ENCODE results near the gene SAMD15. TPM values are rescaled to one million over a fixed set of nuclear protein-coding genes. Genes with fewer than 3 reads are reported as not detected.
A peak's percentile ranks its signal among the peaks of the same experiment; 100 is the strongest.

The SAMD15 gene
- total and polyA plus RNA-seq, 7 experiments from 2014 or later = 0.27 to 0.46 (median 0.42) TPM; not detected in 4

DNA sequence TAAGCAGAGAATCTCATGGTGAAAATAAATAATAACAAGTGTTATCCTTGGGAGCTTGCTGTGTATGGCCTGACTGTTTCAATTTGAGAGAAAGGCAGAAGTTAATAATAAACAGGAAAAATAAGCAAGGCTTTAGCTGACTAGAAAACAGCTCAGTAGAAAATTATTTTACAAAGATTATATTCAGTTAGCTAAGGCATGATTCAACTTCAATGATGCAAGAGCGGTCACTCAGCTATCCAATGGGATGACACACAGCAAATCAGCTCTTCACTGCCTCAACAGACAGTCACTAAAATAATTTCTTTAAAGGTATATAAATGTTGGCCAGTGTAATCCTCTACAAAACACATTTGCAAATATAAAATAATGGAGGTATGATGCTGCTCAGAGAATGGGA, 37.8 kb upstream of the SAMD15 start:
- Mint-ChIP-seq H3K9me3 (no peaks in the 10 kb centered on the region), H3K27ac (no peak overlapping the region), H3K4me1 (peaks cover 0 to 15% (median 0%) of the 10 kb centered on the region in 7 donors), H3K36me3 (peaks cover 12 to 57% (median 18%) of the 10 kb centered on the region in 5 donors), H3K4me3 (no peak overlapping the region), H3K27me3 (no peaks in the 10 kb centered on the region)
- no peak for ATAC-seq
- Histone ChIP-seq H3K36me3 (ENCODE audit: control insufficient read depth in 2 of 3, insufficient read depth in 3 of 3, low read length in 3 of 3) (peaks cover 0 to 44% (median 5%) of the 10 kb centered on the region in 3 experiments), H3K27ac (ENCODE audit: low read depth, low read length) (no peak overlapping the region), H3K4me3 (ENCODE audit: low read length) (no peak overlapping the region), H3K9me3 (ENCODE audit: control insufficient read depth in 2 of 3, low read length in 3 of 3) (no peaks in the 10 kb centered on the region), H3K4me1 (ENCODE audit: control insufficient read depth in 2 of 2, insufficient read depth in 2 of 2, low read length in 2 of 2) (no peaks in the 10 kb centered on the region), H3K27me3 (ENCODE audit: control insufficient read depth in 2 of 2, insufficient read depth in 2 of 2, low read length in 2 of 2) (no peaks in the 10 kb centered on the region)
- intact Hi-C loops (cut with micrococcal nuclease) = no loop called here
- DNase-seq = no peak
- ChIA-PET CTCF (no interaction called here), POLR2A (no interaction called here)

GRCh38 chr14:77340389-77340788, 36.8 kb upstream of the SAMD15 start:
- DNase-seq (no peak), ATAC-seq (no peak)
- Histone ChIP-seq H3K4me3 (ENCODE audit: low read length) (no peak overlapping the region), H3K36me3 (ENCODE audit: control insufficient read depth in 2 of 3, insufficient read depth in 3 of 3, low read length in 3 of 3) (peaks cover 0 to 44% (median 5%) of the 10 kb centered on the region in 3 experiments), H3K4me1 (ENCODE audit: control insufficient read depth in 2 of 2, insufficient read depth in 2 of 2, low read length in 2 of 2) (no peaks in the 10 kb centered on the region), H3K9me3 (ENCODE audit: control insufficient read depth in 2 of 3, low read length in 3 of 3) (no peaks in the 10 kb centered on the region), H3K27ac (ENCODE audit: low read depth, low read length) (no peak overlapping the region), H3K27me3 (ENCODE audit: control insufficient read depth in 2 of 2, insufficient read depth in 2 of 2, low read length in 2 of 2) (no peaks in the 10 kb centered on the region)
- POLR2A ChIA-PET = interaction anchor here (1.0 kb wide), 1 partner anchor 19 kb away, joined by 5 read pairs; the partner anchor contains the start of gene GSTZ1
- peaks cover 0 to 15% (median 0%) of the 10 kb centered on the region in 7 donors for H3K4me1 Mint-ChIP-seq
- H3K36me3 Mint-ChIP-seq = peaks cover 12 to 60% (median 18%) of the 10 kb centered on the region in 5 donors
- H3K9me3 Mint-ChIP-seq = no peaks in the 10 kb centered on the region
- H3K27me3 Mint-ChIP-seq = no peaks in the 10 kb centered on the region
- no peak overlapping the region for H3K27ac Mint-ChIP-seq
- CTCF ChIA-PET = interaction anchor here (0.7 kb wide), 1 partner anchor 31 kb away, joined by 8 read pairs; no protein-coding TSS in a partner anchor
- no peak overlapping the region for H3K4me3 Mint-ChIP-seq
- intact Hi-C loops (cut with micrococcal nuclease) = no loop called here

DNA sequence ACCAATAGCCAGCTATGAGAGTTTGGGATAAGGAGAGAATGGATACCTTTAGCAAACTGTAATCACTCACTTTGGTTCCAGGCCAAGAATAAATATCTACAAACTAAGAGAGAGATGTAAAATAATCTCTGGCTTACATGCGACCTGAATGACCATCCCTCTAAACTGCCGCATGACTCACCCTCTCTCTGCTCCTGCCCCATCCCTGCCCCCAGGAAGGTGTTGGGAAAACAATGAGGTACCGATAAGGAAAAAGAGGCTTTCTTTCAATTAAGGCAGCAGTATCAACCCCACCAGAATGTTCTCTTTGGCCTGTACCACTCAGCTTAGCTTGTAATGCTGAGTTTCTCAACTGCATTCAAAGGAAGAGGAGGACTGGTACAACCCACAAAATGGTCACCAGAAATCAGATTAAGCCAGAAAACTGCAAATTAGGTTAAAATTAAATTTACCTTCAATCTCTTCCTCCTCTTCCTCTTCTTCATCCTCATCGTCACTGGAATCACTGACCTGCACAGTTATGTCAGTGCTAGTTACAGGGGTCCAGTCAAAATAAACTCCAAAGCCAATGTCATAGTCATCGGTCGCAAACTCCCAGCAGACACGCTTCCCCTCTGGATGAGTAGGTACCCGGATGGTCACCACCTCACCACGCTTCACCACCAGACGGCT, 34.3 kb upstream of the SAMD15 start:
- peaks cover 0 to 44% (median 5%) of the 10 kb centered on the region in 3 experiments for H3K36me3 ChIP-seq (ENCODE audit: control insufficient read depth in 2 of 3, insufficient read depth in 3 of 3, low read length in 3 of 3)
- no peak overlapping the region for H3K4me3 ChIP-seq (ENCODE audit: low read length)
- no peak for DNase-seq
- ChIA-PET CTCF (no interaction called here), POLR2A (no interaction called here)
- no peak overlapping the region for H3K27ac ChIP-seq (ENCODE audit: low read depth, low read length)
- Mint-ChIP-seq H3K4me3 (no peak overlapping the region), H3K36me3 (peaks cover 12 to 61% (median 19%) of the 10 kb centered on the region in 5 donors), H3K4me1 (peaks cover 0 to 14% (median 0%) of the 10 kb centered on the region in 7 donors), H3K9me3 (no peaks in the 10 kb centered on the region), H3K27ac (peak overlapping the region in 1 of 9 donors; percentile 8), H3K27me3 (no peaks in the 10 kb centered on the region)
- no peaks in the 10 kb centered on the region for H3K4me1 ChIP-seq (ENCODE audit: control insufficient read depth in 2 of 2, insufficient read depth in 2 of 2, low read length in 2 of 2)
- intact Hi-C loops (cut with micrococcal nuclease) = no loop called here
- no peaks in the 10 kb centered on the region for H3K27me3 ChIP-seq (ENCODE audit: control insufficient read depth in 2 of 2, insufficient read depth in 2 of 2, low read length in 2 of 2)
- no peaks in the 10 kb centered on the region for H3K9me3 ChIP-seq (ENCODE audit: control insufficient read depth in 2 of 3, low read length in 3 of 3)
- no peak for ATAC-seq

DNA sequence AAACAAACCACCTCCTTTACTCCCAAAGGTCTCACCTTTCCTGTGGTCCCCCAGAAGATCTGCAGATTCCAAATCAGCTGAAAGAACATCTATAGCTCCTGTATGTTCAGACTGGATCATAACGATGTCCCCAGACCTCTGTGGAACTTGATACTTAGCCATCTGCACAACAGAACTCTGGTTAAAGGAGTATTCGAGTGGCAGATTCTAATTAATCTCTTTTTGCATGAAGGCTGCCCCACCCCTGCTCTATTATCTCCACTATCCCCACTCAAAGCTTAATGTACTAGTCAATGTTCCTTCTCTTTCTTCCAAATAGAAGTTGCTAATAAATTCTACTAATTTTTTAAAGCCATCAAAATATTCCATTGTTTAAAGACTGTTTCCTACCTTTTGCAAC, 33.5 kb upstream of the SAMD15 start:
- Histone ChIP-seq H3K4me3 (ENCODE audit: low read length) (no peak overlapping the region), H3K27me3 (ENCODE audit: control insufficient read depth in 2 of 2, insufficient read depth in 2 of 2, low read length in 2 of 2) (no peaks in the 10 kb centered on the region), H3K4me1 (ENCODE audit: control insufficient read depth in 2 of 2, insufficient read depth in 2 of 2, low read length in 2 of 2) (no peaks in the 10 kb centered on the region), H3K36me3 (ENCODE audit: control insufficient read depth in 2 of 3, insufficient read depth in 3 of 3, low read length in 3 of 3) (peaks cover 0 to 44% (median 5%) of the 10 kb centered on the region in 3 experiments), H3K27ac (ENCODE audit: low read depth, low read length) (no peak overlapping the region), H3K9me3 (ENCODE audit: control insufficient read depth in 2 of 3, low read length in 3 of 3) (no peaks in the 10 kb centered on the region)
- ATAC-seq (no peak), DNase-seq (no peak)
- Mint-ChIP-seq H3K4me3 (no peak overlapping the region), H3K27ac (peak overlapping the region in 1 of 9 donors; percentile 8), H3K9me3 (no peaks in the 10 kb centered on the region), H3K36me3 (peaks cover 12 to 61% (median 19%) of the 10 kb centered on the region in 5 donors), H3K27me3 (no peaks in the 10 kb centered on the region), H3K4me1 (peaks cover 0 to 7% (median 0%) of the 10 kb centered on the region in 7 donors)
- intact Hi-C loops (cut with micrococcal nuclease) = no loop called here
- ChIA-PET CTCF (interaction anchor here (0.5 kb wide), 1 partner anchor 1551 kb away, joined by 6 read pairs; no protein-coding TSS in a partner anchor), POLR2A (no interaction called here)

GRCh38 chr14:77344377-77344996, 32.7 kb upstream of the SAMD15 start:
- peaks cover 0 to 3% (median 0%) of the 10 kb centered on the region in 7 donors for H3K4me1 Mint-ChIP-seq
- H3K9me3 ChIP-seq (ENCODE audit: control insufficient read depth in 2 of 3, low read length in 3 of 3) = no peaks in the 10 kb centered on the region
- H3K4me3 ChIP-seq (ENCODE audit: low read length) = no peak overlapping the region
- CTCF ChIA-PET = interaction anchor here (0.5 kb wide), 1 partner anchor 1552 kb away, joined by 6 read pairs; no protein-coding TSS in a partner anchor
- peak overlapping the region in 1 of 9 donors; percentile 52 for H3K27ac Mint-ChIP-seq
- ATAC-seq (no peak), DNase-seq (no peak)
- H3K27ac ChIP-seq (ENCODE audit: low read depth, low read length) = no peak overlapping the region
- H3K27me3 ChIP-seq (ENCODE audit: control insufficient read depth in 2 of 2, insufficient read depth in 2 of 2, low read length in 2 of 2) = no peaks in the 10 kb centered on the region
- H3K36me3 ChIP-seq (ENCODE audit: control insufficient read depth in 2 of 3, insufficient read depth in 3 of 3, low read length in 3 of 3) = peaks cover 0 to 44% (median 5%) of the 10 kb centered on the region in 3 experiments
- POLR2A ChIA-PET = no interaction called here
- no peaks in the 10 kb centered on the region for H3K4me1 ChIP-seq (ENCODE audit: control insufficient read depth in 2 of 2, insufficient read depth in 2 of 2, low read length in 2 of 2)
- H3K9me3 Mint-ChIP-seq = no peaks in the 10 kb centered on the region
- peaks cover 13 to 64% (median 21%) of the 10 kb centered on the region in 5 donors for H3K36me3 Mint-ChIP-seq
- intact Hi-C loops (cut with micrococcal nuclease) = no loop called here
- H3K4me3 Mint-ChIP-seq = no peak overlapping the region
- H3K27me3 Mint-ChIP-seq = no peaks in the 10 kb centered on the region

DNA sequence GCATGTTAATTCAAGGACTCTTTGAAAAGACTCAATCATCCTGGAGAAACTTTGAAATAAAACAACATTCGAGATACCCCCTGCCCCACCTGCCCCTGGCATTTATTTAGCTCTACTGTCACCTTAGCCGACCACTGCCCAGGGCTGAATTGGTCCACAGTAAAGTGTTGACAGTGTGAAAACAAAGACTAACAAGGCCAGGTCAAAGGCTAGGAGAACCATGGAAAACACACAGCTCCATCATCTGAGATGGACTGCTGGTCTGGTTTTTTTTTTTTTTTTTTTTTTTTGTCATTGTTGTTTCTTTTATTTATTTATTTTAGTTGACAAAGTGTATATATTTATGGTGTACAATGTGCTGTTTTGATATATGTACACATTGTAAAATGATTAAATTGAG, 30.7 kb upstream of the SAMD15 start:
- no peak overlapping the region for H3K4me3 ChIP-seq (ENCODE audit: low read length)
- intact Hi-C loops (cut with micrococcal nuclease) = no loop called here
- DNase-seq (no peak), ATAC-seq (no peak)
- peaks cover 14 to 54% (median 21%) of the 10 kb centered on the region in 5 donors for H3K36me3 Mint-ChIP-seq
- H3K9me3 ChIP-seq (ENCODE audit: control insufficient read depth in 2 of 3, low read length in 3 of 3) = no peaks in the 10 kb centered on the region
- POLR2A ChIA-PET = interaction anchor here (0.9 kb wide), 1 partner anchor 1673 kb away, joined by 4 read pairs; no protein-coding TSS in a partner anchor
- no peaks in the 10 kb centered on the region for H3K9me3 Mint-ChIP-seq
- H3K27ac ChIP-seq (ENCODE audit: low read depth, low read length) = no peak overlapping the region
- peaks cover 0 to 3% (median 0%) of the 10 kb centered on the region in 7 donors for H3K4me1 Mint-ChIP-seq
- no peak overlapping the region for H3K27ac Mint-ChIP-seq
- no peaks in the 10 kb centered on the region for H3K27me3 ChIP-seq (ENCODE audit: control insufficient read depth in 2 of 2, insufficient read depth in 2 of 2, low read length in 2 of 2)
- CTCF ChIA-PET = no interaction called here
- peaks cover 0 to 35% (median 5%) of the 10 kb centered on the region in 3 experiments for H3K36me3 ChIP-seq (ENCODE audit: control insufficient read depth in 2 of 3, insufficient read depth in 3 of 3, low read length in 3 of 3)
- no peaks in the 10 kb centered on the region for H3K27me3 Mint-ChIP-seq
- no peak overlapping the region for H3K4me3 Mint-ChIP-seq
- H3K4me1 ChIP-seq (ENCODE audit: control insufficient read depth in 2 of 2, insufficient read depth in 2 of 2, low read length in 2 of 2) = no peaks in the 10 kb centered on the region
